Measurements from ENCODE around the gene CABLES1. TPM values are rescaled to one million over a fixed set of nuclear protein-coding genes. Genes with fewer than 3 reads are reported as not detected.
A peak's percentile ranks its signal among the peaks of the same experiment; 100 is the strongest.

The CABLES1 gene
- total RNA-seq, 2 donors from 2014 or later = 9.9 to 16.7 TPM

DNA sequence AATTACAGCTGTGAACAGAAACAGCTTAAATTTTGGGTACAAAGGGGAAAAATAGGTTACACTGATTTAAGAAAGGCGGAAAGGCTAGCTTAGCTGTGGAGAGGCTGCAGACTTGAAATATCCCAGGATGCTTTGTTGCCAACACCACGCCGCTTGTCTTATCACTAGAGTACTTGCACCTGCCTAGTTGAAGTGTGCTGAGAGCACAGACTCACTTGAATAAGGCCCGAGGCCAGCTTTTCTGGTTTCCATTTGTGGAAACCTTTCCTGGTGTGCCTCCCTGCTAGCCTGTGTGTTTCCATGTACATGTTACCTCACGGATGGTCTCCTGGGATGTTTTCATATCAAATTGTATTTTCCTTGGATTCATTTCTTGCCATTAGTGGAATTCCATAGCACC is 3.2 kb downstream of the CABLES1 start:
- peaks cover 18% of the 10 kb centered on the region for H3K27me3 ChIP-seq (ENCODE audit: control insufficient read depth, insufficient read depth, low read length, poor library complexity, severe bottlenecking)
- H3K4me1 ChIP-seq (ENCODE audit: control insufficient read depth, insufficient read depth, low read length) = peaks cover 7% of the 10 kb centered on the region
- 90 to 93% methylated on average over 5 of the region's 5 CpGs for WGBS, 2 experiments (ENCODE audit: insufficient coverage in 1 of 2, insufficient read length in 1 of 2)
- H3K9me3 ChIP-seq (ENCODE audit: control insufficient read depth, low read length) = no peaks in the 10 kb centered on the region
- H3K27ac ChIP-seq (ENCODE audit: low read depth, low read length) = no peak overlapping the region
- H3K36me3 Mint-ChIP-seq (ENCODE audit: low read depth) = peaks cover 3% of the 10 kb centered on the region
- TF ChIP-seq, protein P1, sequence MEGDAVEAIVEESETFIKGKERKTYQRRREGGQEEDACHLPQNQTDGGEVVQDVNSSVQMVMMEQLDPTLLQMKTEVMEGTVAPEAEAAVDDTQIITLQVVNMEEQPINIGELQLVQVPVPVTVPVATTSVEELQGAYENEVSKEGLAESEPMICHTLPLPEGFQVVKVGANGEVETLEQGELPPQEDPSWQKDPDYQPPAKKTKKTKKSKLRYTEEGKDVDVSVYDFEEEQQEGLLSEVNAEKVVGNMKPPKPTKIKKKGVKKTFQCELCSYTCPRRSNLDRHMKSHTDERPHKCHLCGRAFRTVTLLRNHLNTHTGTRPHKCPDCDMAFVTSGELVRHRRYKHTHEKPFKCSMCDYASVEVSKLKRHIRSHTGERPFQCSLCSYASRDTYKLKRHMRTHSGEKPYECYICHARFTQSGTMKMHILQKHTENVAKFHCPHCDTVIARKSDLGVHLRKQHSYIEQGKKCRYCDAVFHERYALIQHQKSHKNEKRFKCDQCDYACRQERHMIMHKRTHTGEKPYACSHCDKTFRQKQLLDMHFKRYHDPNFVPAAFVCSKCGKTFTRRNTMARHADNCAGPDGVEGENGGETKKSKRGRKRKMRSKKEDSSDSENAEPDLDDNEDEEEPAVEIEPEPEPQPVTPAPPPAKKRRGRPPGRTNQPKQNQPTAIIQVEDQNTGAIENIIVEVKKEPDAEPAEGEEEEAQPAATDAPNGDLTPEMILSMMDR (conservative IDR thresholded peaks at IDR 0.05) = no peak
- no peak overlapping the region for H3K9ac ChIP-seq (ENCODE audit: extremely low read depth, low read length, poor library complexity, severe bottlenecking)
- peaks cover 45% of the 10 kb centered on the region for H3K4me1 Mint-ChIP-seq
- no peak overlapping the region for H3K27ac Mint-ChIP-seq
- H3K4me3 ChIP-seq (ENCODE audit: low read length) = no peak overlapping the region
- H3K36me3 ChIP-seq (ENCODE audit: control insufficient read depth, insufficient read depth, low read length) = no peaks in the 10 kb centered on the region
- no peak overlapping the region for H3K4me3 Mint-ChIP-seq
- no peak for DNase-seq
- no peaks in the 10 kb centered on the region for H3K27me3 Mint-ChIP-seq (ENCODE audit: insufficient read depth)
- no peaks in the 10 kb centered on the region for H3K9me3 Mint-ChIP-seq

DNA sequence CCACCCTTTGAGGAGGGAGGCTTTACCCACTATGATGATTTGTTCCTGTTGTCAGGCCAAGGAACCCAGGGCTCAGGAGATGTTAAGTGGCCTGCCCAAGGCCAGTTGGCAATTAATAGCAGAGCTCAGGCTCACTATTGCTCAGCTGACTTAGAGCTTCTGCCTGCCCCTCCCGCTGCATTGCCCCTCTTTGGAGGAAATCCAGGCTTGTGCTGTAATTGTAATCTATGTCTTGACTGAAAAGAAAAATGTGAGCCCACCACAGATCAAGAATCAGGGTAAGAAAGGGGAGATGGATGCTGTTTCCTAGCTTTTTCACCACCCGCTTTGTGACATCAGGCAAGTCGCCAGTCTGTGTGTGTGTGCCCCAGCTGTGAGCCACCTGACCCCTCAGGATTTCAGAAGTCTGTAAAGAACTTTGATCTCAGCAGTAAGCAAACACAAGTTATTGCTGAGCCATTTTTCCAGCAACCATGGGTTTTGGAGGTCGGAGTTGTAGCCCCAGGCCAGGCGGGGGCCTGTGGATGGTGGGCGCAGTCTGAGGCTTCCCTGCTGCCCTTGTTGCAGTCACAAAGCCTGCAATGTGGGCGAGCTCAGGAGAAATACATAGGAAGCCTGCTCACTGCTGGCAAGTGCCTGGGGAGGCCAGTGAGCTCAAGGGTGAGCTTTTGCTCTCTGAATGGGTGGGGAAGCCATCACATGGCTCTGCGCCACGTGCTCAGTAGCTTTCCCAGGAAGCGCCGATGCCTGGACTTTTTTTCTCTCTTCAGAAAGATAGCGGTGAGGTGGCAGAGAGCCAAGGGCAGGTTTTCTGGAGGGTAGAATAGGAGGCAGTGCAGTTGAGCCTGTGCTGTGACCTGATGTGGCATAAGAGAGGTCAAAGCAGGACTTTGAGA is 6.1 kb downstream of the CABLES1 start:
- no peak for DNase-seq
- TF ChIP-seq, protein P1 (conservative IDR thresholded peaks at IDR 0.05) = no peak
- H3K4me1 ChIP-seq (ENCODE audit: control insufficient read depth, insufficient read depth, low read length) = no peaks in the 10 kb centered on the region
- H3K36me3 ChIP-seq (ENCODE audit: control insufficient read depth, insufficient read depth, low read length) = no peaks in the 10 kb centered on the region
- Mint-ChIP-seq H3K36me3 (ENCODE audit: low read depth) (peaks cover 3% of the 10 kb centered on the region), H3K4me1 (peaks cover 40% of the 10 kb centered on the region), H3K27ac (no peak overlapping the region), H3K27me3 (ENCODE audit: insufficient read depth) (no peaks in the 10 kb centered on the region), H3K4me3 (no peak overlapping the region), H3K9me3 (no peaks in the 10 kb centered on the region)
- 81 to 90% methylated on average over 7 to 12 of the region's 12 CpGs for WGBS, 2 experiments (ENCODE audit: insufficient coverage in 1 of 2, insufficient read length in 1 of 2)
- H3K9me3 ChIP-seq (ENCODE audit: control insufficient read depth, low read length) = no peaks in the 10 kb centered on the region
- H3K27me3 ChIP-seq (ENCODE audit: control insufficient read depth, insufficient read depth, low read length, poor library complexity, severe bottlenecking) = peaks cover 8% of the 10 kb centered on the region
- no peak overlapping the region for H3K4me3 ChIP-seq (ENCODE audit: low read length)
- H3K9ac ChIP-seq (ENCODE audit: extremely low read depth, low read length, poor library complexity, severe bottlenecking) = no peak overlapping the region
- H3K27ac ChIP-seq (ENCODE audit: low read depth, low read length) = peak overlapping the region; percentile 57

DNA sequence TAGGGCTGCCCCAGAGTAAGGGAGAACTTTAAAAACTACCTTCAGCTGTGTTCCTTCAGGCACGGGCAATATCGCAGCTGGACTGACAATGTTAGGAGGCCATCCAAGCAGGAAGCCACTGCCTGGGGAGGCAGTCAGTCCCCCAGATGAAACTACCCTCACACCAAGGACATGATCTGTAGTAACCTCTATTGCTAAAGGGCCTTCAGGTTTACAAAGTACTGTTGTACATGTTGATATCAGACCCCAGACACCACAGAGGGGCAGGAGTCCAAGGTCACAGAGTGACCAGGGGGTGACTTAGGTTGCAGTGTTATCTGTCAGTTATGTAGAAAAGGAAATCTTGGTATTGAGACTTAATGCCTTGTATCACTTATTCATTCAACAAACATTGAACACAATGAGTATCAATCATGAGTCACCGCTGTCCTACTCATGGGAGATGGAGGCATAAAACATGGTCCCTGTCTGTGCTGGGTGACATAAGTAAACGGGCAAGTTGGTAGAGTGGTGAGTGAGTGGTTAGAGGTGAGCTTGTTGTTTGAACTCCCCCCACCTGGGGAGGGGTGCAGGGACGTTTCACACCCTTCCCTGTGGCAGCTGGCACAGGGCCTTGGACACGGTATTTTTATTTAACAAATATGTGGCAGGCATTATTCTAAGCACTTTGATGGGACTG is 7.1 kb downstream of the CABLES1 start:
- DNase-seq = no peak
- Mint-ChIP-seq H3K9me3 (no peaks in the 10 kb centered on the region), H3K27ac (no peak overlapping the region), H3K4me3 (no peak overlapping the region), H3K36me3 (ENCODE audit: low read depth) (peaks cover 3% of the 10 kb centered on the region), H3K4me1 (peaks cover 43% of the 10 kb centered on the region), H3K27me3 (ENCODE audit: insufficient read depth) (no peaks in the 10 kb centered on the region)
- Histone ChIP-seq H3K27ac (ENCODE audit: low read depth, low read length) (no peak overlapping the region), H3K27me3 (ENCODE audit: control insufficient read depth, insufficient read depth, low read length, poor library complexity, severe bottlenecking) (no peaks in the 10 kb centered on the region), H3K9ac (ENCODE audit: extremely low read depth, low read length, poor library complexity, severe bottlenecking) (no peak overlapping the region), H3K4me1 (ENCODE audit: control insufficient read depth, insufficient read depth, low read length) (no peaks in the 10 kb centered on the region), H3K9me3 (ENCODE audit: control insufficient read depth, low read length) (no peaks in the 10 kb centered on the region), H3K36me3 (ENCODE audit: control insufficient read depth, insufficient read depth, low read length) (no peaks in the 10 kb centered on the region), H3K4me3 (ENCODE audit: low read length) (no peak overlapping the region)
- 89% methylated on average over 6 of the region's 6 CpGs; no CpG with 5 or more reads in 1 of the 2 experiments for WGBS, 2 experiments (ENCODE audit: insufficient coverage in 1 of 2, insufficient read length in 1 of 2)
- TF ChIP-seq, protein P1 (conservative IDR thresholded peaks at IDR 0.05) = no peak
